ENCODE data around the gene NUB1.
"Not testable (repeated sequence)": the region's sequence is repeated elsewhere in the genome, so short reads cannot be mapped to it uniquely, and the experiment has no call there.

NUB1 gene, protein sequence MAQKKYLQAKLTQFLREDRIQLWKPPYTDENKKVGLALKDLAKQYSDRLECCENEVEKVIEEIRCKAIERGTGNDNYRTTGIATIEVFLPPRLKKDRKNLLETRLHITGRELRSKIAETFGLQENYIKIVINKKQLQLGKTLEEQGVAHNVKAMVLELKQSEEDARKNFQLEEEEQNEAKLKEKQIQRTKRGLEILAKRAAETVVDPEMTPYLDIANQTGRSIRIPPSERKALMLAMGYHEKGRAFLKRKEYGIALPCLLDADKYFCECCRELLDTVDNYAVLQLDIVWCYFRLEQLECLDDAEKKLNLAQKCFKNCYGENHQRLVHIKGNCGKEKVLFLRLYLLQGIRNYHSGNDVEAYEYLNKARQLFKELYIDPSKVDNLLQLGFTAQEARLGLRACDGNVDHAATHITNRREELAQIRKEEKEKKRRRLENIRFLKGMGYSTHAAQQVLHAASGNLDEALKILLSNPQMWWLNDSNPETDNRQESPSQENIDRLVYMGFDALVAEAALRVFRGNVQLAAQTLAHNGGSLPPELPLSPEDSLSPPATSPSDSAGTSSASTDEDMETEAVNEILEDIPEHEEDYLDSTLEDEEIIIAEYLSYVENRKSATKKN

DNA sequence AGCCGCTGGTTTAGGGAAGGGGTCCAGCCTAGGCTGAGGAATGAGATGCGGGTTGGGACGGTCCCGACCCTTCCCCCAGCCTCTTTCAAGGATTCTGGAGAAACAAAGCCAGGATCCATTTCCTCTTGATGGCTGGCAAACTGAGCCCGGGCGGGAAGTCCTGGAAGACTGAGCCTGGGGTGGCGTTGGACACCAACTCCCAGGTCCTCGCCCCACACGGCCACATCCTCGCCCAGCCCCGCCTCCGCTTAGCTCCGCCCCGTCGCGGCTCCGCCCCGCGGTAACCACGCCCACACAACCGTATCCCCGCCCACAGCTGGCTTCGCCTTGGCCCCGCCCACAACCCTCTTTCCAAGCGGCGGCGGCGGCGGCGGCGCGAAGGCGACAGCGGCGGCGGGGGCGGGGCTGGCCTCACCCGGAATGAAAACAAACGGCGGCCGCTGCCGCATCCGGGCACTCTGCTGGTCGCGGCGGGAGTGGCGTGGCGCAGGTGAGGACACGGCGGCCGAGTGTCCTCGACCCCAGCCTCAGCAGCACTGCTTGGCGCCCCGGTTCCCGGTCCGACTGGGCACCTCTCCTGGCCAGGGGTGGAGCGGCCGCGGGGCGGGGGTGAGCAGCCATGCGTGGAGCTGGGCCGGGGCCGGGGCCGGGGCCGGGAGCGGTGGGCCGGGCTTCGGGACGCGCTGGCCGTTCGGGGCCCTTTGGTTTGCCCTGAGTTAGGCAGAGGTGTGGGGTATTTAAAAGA, at the start of gene NUB1:
Gene NUB1 (plus strand): TSS at position 456 of the 745 bp plus-strand sequence. CDS start 3,538 bp downstream, outside the sequence.
- peak; percentile 87 for DNase-seq
- in situ Hi-C loops (cut with MboI; ENCODE audit: low pct_unique_long_range_greater_than_20kb, low sequenced_read_pairs), result no loop called here

DNA sequence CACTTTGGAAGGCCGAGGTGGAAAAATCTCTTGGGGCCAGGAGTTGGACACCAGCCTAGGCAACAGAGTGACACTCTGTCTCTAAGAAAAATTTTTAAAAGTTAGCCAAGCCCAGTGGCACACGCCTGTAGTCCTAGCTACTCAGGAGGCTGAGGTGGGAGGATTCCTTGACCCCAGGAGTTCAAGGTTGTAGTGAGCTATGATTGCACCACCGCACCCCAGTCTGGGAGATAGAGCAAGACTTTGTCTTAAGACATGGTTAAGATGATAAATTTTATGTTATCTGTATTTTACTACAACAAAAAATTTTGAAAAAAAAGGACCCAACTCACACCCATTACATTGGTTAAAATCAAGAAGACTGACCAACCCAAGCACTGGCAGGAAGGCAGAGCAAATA, 48.8 kb upstream of the NUB1 start:
- in situ Hi-C loops (cut with MboI; ENCODE audit: low pct_unique_long_range_greater_than_20kb, low sequenced_read_pairs), result no loop called here
- no peak for DNase-seq

DNA sequence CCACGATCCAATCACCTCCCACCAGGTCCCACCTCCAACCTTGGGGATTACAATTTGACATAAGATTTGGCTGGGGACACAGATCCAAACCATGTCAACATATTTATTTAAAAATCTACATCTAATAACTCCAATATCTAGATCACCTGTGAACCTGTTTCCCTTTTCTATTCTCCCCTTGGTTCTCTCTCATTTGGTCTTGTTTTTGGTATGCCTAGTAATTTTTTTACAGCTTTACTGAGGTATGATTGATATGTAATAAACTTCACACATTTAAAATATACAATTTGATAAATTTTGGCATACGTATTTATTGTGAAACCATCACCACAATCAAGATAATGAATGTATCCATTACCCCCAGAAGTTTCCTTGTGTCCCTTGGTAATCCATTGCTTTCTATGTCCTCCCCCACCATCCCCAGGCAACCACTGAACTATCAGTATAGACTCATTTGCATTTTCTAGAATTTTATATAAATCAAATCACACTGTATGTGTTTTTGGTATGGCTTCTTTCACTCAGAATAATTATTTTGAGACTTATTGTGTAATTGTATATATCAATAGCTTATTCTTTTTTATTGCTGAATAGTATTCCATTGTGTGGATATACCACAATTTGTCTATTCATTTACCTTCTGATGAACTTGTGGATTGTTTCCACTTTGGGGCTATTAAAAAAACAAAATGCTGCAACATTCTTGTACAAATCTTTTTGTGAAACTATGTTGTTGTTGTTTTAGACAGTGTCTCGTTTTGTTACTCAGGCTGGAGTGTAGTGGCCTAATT, 45.2 kb upstream of the NUB1 start:
- in situ Hi-C loops (cut with MboI; ENCODE audit: low pct_unique_long_range_greater_than_20kb, low sequenced_read_pairs), result no loop called here
- DNase-seq, result no peak

DNA sequence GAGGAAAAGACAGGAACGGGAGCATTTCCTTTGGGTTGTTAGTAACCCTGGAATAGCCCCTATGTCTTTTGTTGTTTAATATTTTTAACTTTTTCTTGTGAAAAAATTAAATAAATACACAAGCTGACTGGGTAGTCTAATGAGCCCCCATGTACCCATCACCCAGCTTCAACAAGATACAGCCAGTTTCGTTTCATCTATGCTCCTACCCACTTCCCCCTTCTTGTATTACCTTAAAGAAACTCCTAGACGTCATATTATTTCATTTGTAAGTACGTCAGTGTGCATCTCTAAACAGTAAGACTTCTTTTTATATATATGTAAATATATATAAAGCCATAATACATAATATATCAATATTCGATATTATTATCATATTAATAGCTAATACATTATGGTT, 42.8 kb upstream of the NUB1 start:
- DNase-seq, result no peak
- in situ Hi-C loops (cut with MboI; ENCODE audit: low pct_unique_long_range_greater_than_20kb, low sequenced_read_pairs), result no loop called here

DNA sequence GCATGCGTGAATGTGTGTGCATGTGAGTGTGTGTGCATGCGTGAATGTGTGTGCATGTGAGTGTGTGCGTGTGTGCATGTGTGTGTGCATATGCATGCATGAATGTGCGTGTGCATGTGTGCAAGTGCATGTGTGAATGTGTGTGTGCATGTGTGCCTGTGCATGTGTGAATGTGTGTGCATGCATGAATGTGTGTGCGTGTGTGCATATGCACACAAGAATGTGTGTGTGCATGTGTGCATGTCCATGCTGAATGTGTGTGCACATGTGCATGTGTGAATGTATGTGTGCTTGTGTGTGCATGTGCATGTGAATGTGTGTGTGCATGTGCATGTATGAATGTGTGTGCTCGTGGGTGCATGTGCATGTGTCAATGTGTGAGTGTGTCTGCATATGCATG, 42.1 kb upstream of the NUB1 start:
- in situ Hi-C loops (cut with MboI; ENCODE audit: low pct_unique_long_range_greater_than_20kb, low sequenced_read_pairs), result no loop called here
- DNase-seq, result no peak

DNA sequence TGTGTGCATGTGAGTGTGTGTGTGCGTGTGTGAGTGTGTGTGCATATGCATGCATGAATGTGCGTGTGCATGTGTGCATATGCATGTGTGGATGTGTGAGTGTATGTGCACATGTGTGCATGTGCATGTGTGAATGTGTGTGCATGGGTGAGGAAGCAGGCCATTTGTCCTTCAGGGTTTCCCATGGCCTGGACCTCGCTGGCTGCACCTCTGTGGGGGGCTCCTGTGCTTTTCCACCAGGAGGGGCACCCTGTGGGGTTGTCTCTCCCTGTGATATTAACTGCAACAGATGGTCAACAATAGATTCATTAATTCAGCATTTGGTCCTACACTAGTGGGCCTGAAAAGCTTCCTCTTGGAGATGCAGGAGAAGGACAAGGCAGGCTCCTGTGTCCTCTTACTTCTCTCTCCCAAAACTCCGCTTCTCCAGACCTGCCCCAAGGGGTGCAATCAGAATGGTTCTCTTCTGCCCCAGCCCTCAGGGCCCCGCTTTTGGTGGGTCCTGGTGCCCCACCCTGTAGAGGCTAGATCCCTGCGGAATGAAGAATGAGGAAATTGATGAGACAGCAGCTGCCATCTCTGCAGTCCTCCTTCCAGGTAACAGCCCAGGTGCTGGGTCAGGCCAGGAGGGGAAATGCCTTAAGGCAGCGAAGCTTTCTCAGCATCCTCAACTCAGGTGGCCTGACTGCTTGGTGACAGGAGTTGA, 41.5 kb upstream of the NUB1 start:
- in situ Hi-C loops (cut with MboI; ENCODE audit: low pct_unique_long_range_greater_than_20kb, low sequenced_read_pairs), result no loop called here
- no peak for DNase-seq

DNA sequence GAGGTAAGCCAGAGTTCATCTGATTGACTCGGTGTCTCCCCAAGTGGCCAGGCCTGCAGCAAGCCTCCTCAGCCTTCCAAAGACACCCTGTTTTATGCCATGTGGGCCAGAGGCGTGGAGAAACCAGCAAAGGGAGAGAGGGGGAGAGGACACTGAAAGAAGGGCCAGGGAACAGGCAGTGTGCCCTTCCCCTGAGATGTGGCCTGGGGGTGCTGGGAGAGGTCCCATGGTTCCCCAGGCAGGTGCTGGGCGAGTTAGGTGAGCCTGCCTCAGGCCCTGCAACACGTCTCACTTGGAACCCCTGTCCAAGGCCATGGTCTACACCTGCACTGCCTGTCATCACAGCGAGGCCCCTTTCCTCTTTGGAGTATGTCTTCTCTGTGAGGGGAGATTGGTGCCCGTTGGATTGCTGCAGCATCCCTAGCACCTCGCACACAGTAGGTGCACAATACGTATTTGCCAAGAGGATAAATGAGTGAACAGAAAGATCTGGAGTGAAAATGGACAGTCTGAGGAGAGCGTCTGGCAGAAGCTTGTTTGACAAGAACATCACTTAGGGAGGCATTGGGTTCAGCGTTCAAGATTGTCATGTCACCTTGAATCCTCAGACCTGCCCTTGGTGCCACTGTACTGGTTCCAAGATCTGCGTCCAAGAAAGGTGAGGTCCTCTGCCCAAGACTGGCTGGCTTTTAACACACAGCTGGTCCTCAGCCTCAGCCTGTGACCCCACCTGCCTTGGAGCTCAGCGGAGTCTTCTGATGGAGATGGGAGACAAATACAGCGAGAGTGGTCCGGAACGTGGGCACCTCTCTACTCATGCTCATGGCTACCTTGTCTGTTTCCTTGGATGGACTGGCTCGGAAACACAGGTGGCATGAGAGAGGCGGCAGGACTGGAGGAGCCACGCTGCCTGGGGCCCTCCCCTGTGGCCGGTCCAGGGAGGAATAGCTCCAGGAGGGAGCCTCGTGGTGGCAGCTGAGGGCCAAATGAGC, 39.8 kb upstream of the NUB1 start:
- no peak for DNase-seq
- in situ Hi-C loops (cut with MboI; ENCODE audit: low pct_unique_long_range_greater_than_20kb, low sequenced_read_pairs), result no loop called here

DNA sequence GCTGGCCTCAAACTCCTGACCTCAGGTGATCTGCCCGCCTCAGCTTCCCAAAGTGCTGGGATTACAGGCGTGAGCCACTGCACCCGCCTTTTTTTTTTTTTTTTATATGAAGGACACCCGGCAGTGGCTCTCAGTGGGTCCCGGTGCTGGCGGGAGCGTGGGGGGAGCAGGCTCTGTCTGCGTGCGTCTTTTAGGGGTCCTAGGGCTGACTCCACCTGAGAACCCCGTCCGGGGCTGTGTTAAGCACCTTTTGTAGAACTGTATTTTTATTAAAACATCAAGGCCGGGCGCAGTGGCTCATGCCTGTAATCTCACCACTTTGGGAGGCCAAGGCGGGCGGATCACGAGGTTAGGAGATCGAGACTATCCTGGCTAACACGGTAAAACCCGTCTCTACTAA, 37.4 kb upstream of the NUB1 start:
- DNase-seq; in situ Hi-C loops (cut with MboI; ENCODE audit: low pct_unique_long_range_greater_than_20kb, low sequenced_read_pairs): not testable (repeated sequence)

DNA sequence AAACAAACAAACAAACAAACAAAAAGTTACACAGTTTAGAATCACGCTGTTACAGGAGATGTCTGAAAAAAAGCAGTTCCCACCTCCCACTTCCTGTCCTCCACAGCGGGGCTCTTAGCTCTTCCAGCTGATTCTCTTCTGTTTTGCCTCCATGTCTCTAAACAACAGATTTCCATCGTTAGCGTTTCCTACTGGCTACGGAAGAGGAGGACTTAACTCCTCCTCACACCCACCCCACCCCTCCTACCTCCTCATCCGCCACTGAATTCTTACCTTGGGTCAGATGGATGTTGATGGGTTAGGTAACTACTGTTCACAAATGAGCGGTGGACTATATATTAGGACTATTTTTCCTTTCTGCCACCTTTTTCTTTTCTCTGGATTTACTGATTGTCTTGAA, 36.8 kb upstream of the NUB1 start:
- no peak for DNase-seq
- in situ Hi-C loops (cut with MboI; ENCODE audit: low pct_unique_long_range_greater_than_20kb, low sequenced_read_pairs), result no loop called here

DNA sequence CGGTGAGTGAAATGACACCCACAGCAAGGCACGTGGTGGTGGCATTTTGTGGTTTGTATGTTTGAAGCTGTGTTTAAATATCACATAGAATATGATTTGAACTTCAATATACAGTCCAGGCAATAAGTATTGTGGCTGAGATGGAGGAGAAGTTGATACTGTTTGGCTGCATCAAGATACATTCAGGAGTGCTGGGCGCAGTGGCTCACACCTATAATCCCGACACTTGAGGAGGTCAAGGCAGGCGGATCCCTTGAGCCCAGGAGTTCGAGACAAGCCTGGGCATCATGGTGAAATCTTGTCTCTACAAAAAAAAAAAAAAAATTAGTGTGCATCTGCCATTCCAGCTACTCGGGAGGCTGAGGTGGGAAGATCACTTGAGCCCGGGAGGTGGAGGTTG, 35.2 kb upstream of the NUB1 start:
- in situ Hi-C loops (cut with MboI; ENCODE audit: low pct_unique_long_range_greater_than_20kb, low sequenced_read_pairs), result no loop called here
- DNase-seq, result no peak

DNA sequence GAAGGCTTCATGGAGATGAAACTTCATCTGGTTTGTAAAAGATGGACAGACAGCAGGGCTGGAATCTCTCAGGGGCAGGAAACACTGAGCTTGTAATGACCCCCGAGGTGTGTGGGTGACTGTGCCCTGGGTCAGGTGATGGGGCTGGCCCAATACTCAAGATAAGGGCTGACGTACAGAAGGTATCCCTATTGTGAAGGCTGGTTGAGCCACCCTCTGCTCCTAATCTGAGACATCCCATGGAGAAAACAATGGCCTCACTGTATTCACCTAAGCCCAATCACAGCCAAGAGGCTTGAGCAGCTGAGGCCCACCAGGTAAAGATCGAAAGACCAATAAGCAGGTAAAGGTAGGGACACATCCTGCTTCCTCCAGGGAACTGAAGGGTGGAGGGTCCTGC, 34.8 kb upstream of the NUB1 start:
- in situ Hi-C loops (cut with MboI; ENCODE audit: low pct_unique_long_range_greater_than_20kb, low sequenced_read_pairs), result no loop called here
- DNase-seq, result no peak

DNA sequence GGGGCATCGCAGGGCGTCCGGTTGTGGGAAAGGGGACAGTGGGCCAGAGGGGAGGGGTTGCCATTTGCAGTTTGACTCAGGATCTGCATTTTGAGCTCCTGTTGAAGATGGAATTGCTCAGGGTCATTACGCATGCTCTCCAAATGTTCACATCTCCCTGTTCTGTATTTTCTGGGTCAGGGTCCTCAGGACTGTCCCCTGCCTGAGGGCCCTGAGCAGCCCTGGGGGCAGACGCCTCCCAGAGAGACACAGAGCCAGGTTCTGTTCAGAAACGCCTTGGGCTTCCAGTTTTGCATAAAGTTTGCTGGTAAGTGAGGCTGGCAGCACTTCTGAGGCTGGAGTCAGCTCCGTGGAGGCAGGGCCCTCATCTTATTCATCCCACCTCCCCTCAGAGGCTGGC, 34.1 kb upstream of the NUB1 start:
- in situ Hi-C loops (cut with MboI; ENCODE audit: low pct_unique_long_range_greater_than_20kb, low sequenced_read_pairs), result no loop called here
- no peak for DNase-seq

DNA sequence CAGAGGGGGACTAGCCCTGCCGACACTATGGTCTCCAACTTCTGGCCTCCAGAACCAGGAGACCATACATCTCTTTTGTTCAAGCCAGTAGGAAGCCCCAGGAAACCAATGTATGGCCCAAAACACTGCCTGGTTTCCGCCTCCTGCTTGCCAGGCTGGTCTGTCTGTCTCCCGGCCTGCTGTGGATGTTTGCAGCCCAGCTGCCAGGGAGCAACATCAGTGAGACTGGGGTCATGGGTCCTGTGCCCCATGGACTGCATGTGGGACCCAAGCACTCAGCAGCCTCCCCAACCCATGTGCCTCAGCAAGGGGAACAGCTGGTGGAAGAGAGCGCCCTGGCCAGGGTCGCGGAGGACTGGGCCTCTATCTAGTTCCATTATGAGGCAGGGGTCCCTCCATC, 33.4 kb upstream of the NUB1 start:
- no peak for DNase-seq
- in situ Hi-C loops (cut with MboI; ENCODE audit: low pct_unique_long_range_greater_than_20kb, low sequenced_read_pairs), result no loop called here

DNA sequence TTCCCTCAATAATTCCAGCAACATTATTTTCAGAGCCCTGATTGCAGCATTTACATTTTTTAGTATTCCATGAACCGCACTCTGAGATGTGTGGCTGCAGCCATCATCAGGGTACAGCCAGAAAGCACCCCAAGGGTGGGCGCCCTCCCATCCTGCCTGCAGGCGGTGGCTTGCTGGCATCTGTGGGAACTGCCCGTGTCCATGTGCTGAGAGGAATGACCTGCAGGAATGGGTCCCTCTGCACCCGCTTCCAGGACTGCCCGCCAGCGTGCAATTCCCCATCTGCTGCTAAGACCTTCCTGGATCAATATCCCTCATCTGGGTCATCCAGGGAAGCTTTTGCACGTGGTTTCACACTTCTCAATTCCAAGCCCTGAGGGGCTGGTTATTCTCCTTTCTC, 32.8 kb upstream of the NUB1 start:
- in situ Hi-C loops (cut with MboI; ENCODE audit: low pct_unique_long_range_greater_than_20kb, low sequenced_read_pairs), result no loop called here
- DNase-seq, result no peak

DNA sequence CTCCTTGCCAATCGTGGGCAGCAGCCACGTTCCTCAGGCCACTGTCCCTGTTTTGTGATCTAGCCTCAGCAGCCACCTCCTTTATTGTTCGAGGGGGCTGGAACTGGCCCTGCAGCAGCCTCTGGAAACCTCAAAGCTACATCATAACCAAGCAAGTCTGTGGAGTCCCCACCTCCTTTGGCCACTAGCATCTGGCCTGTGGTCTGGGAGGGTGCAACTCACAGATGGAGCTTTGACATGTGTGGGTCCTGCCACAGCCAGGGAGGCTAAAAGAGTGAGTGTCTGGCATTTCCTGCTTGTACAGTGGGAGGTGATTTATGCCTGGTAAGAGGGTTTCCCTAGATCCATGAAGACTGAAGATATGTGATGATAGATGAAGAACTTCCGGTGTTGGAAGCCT, 32.3 kb upstream of the NUB1 start:
- in situ Hi-C loops (cut with MboI; ENCODE audit: low pct_unique_long_range_greater_than_20kb, low sequenced_read_pairs), result no loop called here
- peak; percentile 43 for DNase-seq

DNA sequence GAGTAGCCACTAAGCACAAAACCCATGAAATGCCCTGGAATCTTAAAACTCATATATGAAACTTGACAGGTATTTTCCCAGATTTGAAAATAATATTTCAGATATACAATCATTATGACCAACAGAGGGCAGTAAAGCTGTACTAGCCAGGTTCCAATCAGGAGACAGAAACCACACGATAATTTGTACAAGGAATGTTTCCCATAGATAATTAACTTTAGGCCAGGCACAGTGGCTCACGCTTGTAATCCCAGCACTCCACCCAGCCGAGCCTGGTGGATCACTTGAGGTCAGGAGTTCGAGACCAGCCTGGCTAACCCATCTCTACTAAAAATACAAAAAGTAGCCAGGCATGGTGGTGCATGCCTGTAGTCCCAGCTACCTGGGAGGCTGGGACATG, 31.0 kb upstream of the NUB1 start:
- in situ Hi-C loops (cut with MboI; ENCODE audit: low pct_unique_long_range_greater_than_20kb, low sequenced_read_pairs), result no loop called here
- peak; percentile 64 for DNase-seq

DNA sequence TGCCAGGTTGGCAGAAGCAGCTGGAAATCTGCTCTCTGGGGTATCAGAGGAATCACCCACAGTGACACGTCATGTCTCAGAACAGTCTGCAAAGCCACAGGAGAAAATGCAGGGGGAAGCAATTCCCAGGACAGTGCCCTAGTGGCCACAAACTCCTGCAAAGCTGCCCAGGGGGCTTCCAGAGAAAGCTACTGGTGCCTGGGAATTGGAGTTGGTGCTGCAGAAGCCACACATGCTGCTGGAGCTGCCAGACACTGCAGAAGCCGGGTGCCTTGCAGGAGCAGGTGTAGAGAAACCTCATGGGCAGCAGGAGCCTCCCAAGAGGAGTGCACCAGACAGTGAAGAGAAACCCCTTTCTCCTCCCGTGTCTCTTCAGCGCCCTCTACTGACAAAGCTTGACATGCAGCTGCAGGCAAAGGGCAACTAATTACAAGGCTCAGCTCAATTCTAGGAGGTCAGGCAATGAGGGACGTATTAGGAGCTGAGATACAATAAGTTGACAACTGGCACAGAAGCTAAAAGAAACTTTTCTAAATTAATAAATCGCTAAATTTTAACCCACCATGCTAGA, 30.2 kb upstream of the NUB1 start:
- peak; percentile 61 for DNase-seq

DNA sequence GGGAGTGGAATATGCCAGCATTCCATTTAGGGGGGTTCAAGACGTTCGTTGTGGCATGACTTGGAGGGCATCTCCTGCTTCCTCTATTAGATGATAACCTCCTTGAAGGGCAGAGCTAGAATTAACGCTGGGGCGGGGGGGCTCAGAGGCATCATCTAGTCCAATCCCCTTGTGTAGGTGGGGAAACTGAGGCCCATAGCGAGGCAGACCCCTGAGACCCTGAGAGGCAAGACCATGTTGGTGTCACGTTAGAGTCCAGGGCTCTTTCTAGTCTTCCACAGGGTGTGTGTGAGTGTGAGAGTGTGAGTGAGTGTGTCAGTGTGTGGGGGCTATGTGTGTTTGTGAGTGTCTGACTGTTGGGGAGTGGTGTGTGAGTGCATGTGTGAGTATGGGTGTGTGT, 29.3 kb upstream of the NUB1 start:
- in situ Hi-C loops (cut with MboI; ENCODE audit: low pct_unique_long_range_greater_than_20kb, low sequenced_read_pairs), result no loop called here
- no peak for DNase-seq

More for the DNA sequence above, 30.2 kb upstream of the NUB1 start:
- in situ Hi-C loops (cut with MboI; ENCODE audit: low pct_unique_long_range_greater_than_20kb, low sequenced_read_pairs), result no loop called here

Measured in KBM-7 (cell line).